ENCODE data around the gene IPO7.
"Not testable (repeated sequence)": the region's sequence is repeated elsewhere in the genome, so short reads cannot be mapped to it uniquely, and the experiment has no call there.

GRCh38 chr11:9347779-9348178 lies 36.7 kb upstream of the IPO7 start:
- TF ChIP-seq POLR2A, POLR2AphosphoS5, EP300, CTCF (IDR thresholded peaks at IDR 0.05): not testable (repeated sequence)
